IMR-90 (cell line): ENCODE measurements around the gene TMEM245. TPM values are rescaled to one million over a fixed set of nuclear protein-coding genes. Genes with fewer than 3 reads are reported as not detected.

Experiments used
- ATAC-seq: fragments of 200-7000 bp; cut with Tn5 transposase; 2 replicates; pipeline ENCODE4 v1.9.1; 2020; ENCODE audit warnings: low read depth, mild to moderate bottlenecking, moderate library complexity
- BruUV-seq: library from RNA; stranded (reverse); fragments of 400-500 nt; replicated peaks from 2 replicates; lab custom pipeline; 2021; lab: Mats Ljungman, UMichigan
- CTCF ChIA-PET: fragments of 300-600 bp; formaldehyde crosslinking; extraction: SDS; loops from one replicate; lab custom pipeline; 2021; ENCODE audit warnings: antibody characterized with exemption; lab: Yijun Ruan, JAX
- POLR2A ChIA-PET: fragments of 300-600 bp; sonication (Branson Sonifier 250); formaldehyde crosslinking; loops from one replicate; lab custom pipeline; 2022; ENCODE audit warnings: antibody characterized with exemption; ENCODE audit not compliant: unreplicated experiment; lab: Charles Lee
- DNase-seq: peaks from one replicate; pipeline ENCODE4 v3.0.0; 2013
- H2AFZ ChIP-seq: replicated peaks from 2 replicates; pipeline ENCODE3; 2013; ENCODE audit warnings: low read length, mild to moderate bottlenecking; ENCODE audit not compliant: poor library complexity
- H2AK5ac ChIP-seq: 2 replicates; pipeline ENCODE4 v1.6.1; 2013; ENCODE audit warnings: low read depth, low read length, inconsistent platforms
- H2AK9ac ChIP-seq: replicated peaks from 2 replicates; pipeline ENCODE3; 2013; ENCODE audit warnings: mild to moderate bottlenecking, low read depth, low read length, moderate library complexity; ENCODE audit not compliant: poor library complexity
- H2BK120ac ChIP-seq: 2 replicates; pipeline ENCODE4 v1.6.1; 2013; ENCODE audit warnings: low read depth, low read length, inconsistent platforms
- H2BK15ac ChIP-seq: 3 replicates; pipeline ENCODE4 v1.6.1; 2013; ENCODE audit warnings: low read depth, low read length, inconsistent platforms
- H2BK20ac ChIP-seq: 2 replicates; pipeline ENCODE4 v1.6.1; 2013; ENCODE audit warnings: low read depth, mild to moderate bottlenecking, inconsistent platforms, low read length, moderate library complexity
- H2BK5ac ChIP-seq: 2 replicates; pipeline ENCODE4 v1.6.1; 2013; ENCODE audit warnings: mild to moderate bottlenecking, low read depth, low read length, inconsistent platforms; ENCODE audit not compliant: poor library complexity, severe bottlenecking
- H3K14ac ChIP-seq: replicated peaks from 2 replicates; pipeline ENCODE4 v1.6.1; 2013; ENCODE audit warnings: low read depth, low read length, inconsistent platforms
- H3K18ac ChIP-seq: 2 replicates; pipeline ENCODE4 v1.6.1; 2013; ENCODE audit warnings: low read depth, low read length, control low read depth
- H3K23ac ChIP-seq: 2 replicates; pipeline ENCODE4 v1.6.1; 2013; ENCODE audit warnings: low read depth, low read length, inconsistent platforms
- H3K27ac ChIP-seq: 2 replicates; pipeline ENCODE4 v1.5.1; 2013; ENCODE audit warnings: mild to moderate bottlenecking, control low read depth, low read length; ENCODE audit not compliant: insufficient read depth
- H3K27me3 ChIP-seq: 2 replicates; pipeline ENCODE4 v1.6.1; 2013; ENCODE audit warnings: low read length; ENCODE audit not compliant: control insufficient read depth, insufficient read depth
- H3K36me3 ChIP-seq: 2 replicates; pipeline ENCODE4 v1.6.1; 2013; ENCODE audit warnings: low read length, mixed read lengths; ENCODE audit not compliant: control insufficient read depth, insufficient read depth
- H3K4ac ChIP-seq: 2 replicates; pipeline ENCODE4 v1.6.1; 2013; ENCODE audit warnings: low read depth, low read length, inconsistent platforms
- H3K4me1 ChIP-seq: 2 replicates; pipeline ENCODE4 v1.6.1; 2013; ENCODE audit warnings: low read length, mixed read lengths; ENCODE audit not compliant: control insufficient read depth, insufficient read depth
- H3K4me2 ChIP-seq: 2 replicates; pipeline ENCODE4 v1.6.1; 2013; ENCODE audit warnings: low read depth, mild to moderate bottlenecking, control low read depth, low read length, moderate library complexity
- H3K4me3 ChIP-seq: 2 replicates; pipeline ENCODE4 v1.5.1; 2013; ENCODE audit warnings: low read depth, mild to moderate bottlenecking, control low read depth, low read length, moderate library complexity; ENCODE audit not compliant: insufficient read depth
- H3K56ac ChIP-seq: 2 replicates; pipeline ENCODE4 v1.6.1; 2013; ENCODE audit warnings: low read length, inconsistent platforms; ENCODE audit not compliant: insufficient read depth; ENCODE audit errors: extremely low read depth
- H3K79me1 ChIP-seq, 2 experiments: 2 replicates each; pipeline ENCODE4 v1.6.1; 2013; ENCODE audit warnings: low read length in 2 of 2, inconsistent platforms in 1 of 2, low read depth in 1 of 2
- H3K9ac ChIP-seq: 2 replicates; pipeline ENCODE4 v1.6.1; 2013; ENCODE audit warnings: low read depth, low read length, control low read depth
- H3K9me1 ChIP-seq: 2 replicates; pipeline ENCODE4 v1.6.1; 2013; ENCODE audit warnings: low read length, inconsistent platforms; ENCODE audit not compliant: insufficient read depth
- H3K9me3 ChIP-seq: 2 replicates; pipeline ENCODE4 v1.6.1; 2013; ENCODE audit warnings: low read length; ENCODE audit not compliant: control insufficient read depth, insufficient read depth
- H4K20me1 ChIP-seq: 2 replicates; pipeline ENCODE4 v1.6.1; 2013; ENCODE audit warnings: low read length, inconsistent platforms; ENCODE audit not compliant: insufficient read depth
- H4K5ac ChIP-seq: 2 replicates; pipeline ENCODE4 v1.6.1; 2013; ENCODE audit warnings: mild to moderate bottlenecking, low read depth, low read length, control low read depth
- H4K8ac ChIP-seq, 2 experiments: 2 replicates each; pipeline ENCODE4 v1.6.1; 2013; ENCODE audit warnings: low read depth in 2 of 2, low read length in 2 of 2, control low read depth in 1 of 2, inconsistent platforms in 1 of 2
- H4K91ac ChIP-seq: 2 replicates; pipeline ENCODE4 v1.6.1; 2013; ENCODE audit warnings: low read depth, low read length, inconsistent platforms; ENCODE audit not compliant: insufficient read depth
- BHLHE40 ChIP-seq: fragments of 150-350 bp; IDR thresholded peaks from 2 replicates; pipeline ENCODE4 v1.6.1; 2016; ENCODE audit warnings: mild to moderate bottlenecking, low read depth, low read length
- CEBPB ChIP-seq: IDR thresholded peaks from 2 replicates; pipeline ENCODE4 v1.6.1; 2012; ENCODE audit warnings: low read depth, low read length, improper control_type of control experiment
- CHD1 ChIP-seq: IDR thresholded peaks from 2 replicates; pipeline ENCODE4 v1.6.1; 2012; ENCODE audit warnings: low read depth, low read length, improper control_type of control experiment
- CTCF ChIP-seq: conservative IDR thresholded peaks from 2 replicates; pipeline ENCODE4 v1.5.1; 2012; ENCODE audit warnings: mild to moderate bottlenecking, low read depth, low read length, improper control_type of control experiment
- ELK1 ChIP-seq: fragments of 150-350 bp; IDR thresholded peaks from 2 replicates; pipeline ENCODE4 v1.6.1; 2016; ENCODE audit warnings: low read depth, mild to moderate bottlenecking, low read length, moderate library complexity, borderline replicate concordance
- FOS ChIP-seq: fragments of 150-350 bp; IDR thresholded peaks from 2 replicates; pipeline ENCODE4 v1.6.1; 2016; ENCODE audit warnings: low read depth, low read length
- MAFK ChIP-seq: IDR thresholded peaks from 2 replicates; pipeline ENCODE4 v1.6.1; 2012; ENCODE audit warnings: low read depth, low read length, improper control_type of control experiment
- MAZ ChIP-seq: IDR thresholded peaks from 2 replicates; pipeline ENCODE4 v1.6.1; 2012; ENCODE audit warnings: low read depth, mild to moderate bottlenecking, low read length, improper control_type of control experiment, moderate library complexity, borderline replicate concordance
- MXI1 ChIP-seq: IDR thresholded peaks from 2 replicates; pipeline ENCODE4 v1.6.1; 2012; ENCODE audit warnings: low read depth, mild to moderate bottlenecking, low read length, moderate library complexity, borderline replicate concordance
- NFE2L2 ChIP-seq: fragments of 150-350 bp; IDR thresholded peaks from 2 replicates; pipeline ENCODE4 v1.6.1; 2016; ENCODE audit warnings: low read depth, mild to moderate bottlenecking, low read length
- POLR2A ChIP-seq: IDR thresholded peaks from 2 replicates; pipeline ENCODE4 v1.6.1; 2012; ENCODE audit warnings: mild to moderate bottlenecking, low read depth, low read length
- RAD21 ChIP-seq: IDR thresholded peaks from 2 replicates; pipeline ENCODE4 v1.6.1; 2012; ENCODE audit warnings: low read length, improper control_type of control experiment
- RCOR1 ChIP-seq: IDR thresholded peaks from 2 replicates; pipeline ENCODE4 v1.6.1; 2012; ENCODE audit warnings: mild to moderate bottlenecking, low read length, improper control_type of control experiment; ENCODE audit not compliant: insufficient replicate concordance
- RFX5 ChIP-seq: IDR thresholded peaks from 2 replicates; pipeline ENCODE4 v1.8.0; 2012; ENCODE audit warnings: low read depth, mild to moderate bottlenecking, low read length, moderate library complexity
- SMC3 ChIP-seq: fragments of 150-350 bp; IDR thresholded peaks from 2 replicates; pipeline ENCODE4 v1.6.1; 2016; ENCODE audit warnings: low read depth, mild to moderate bottlenecking, antibody characterized with exemption, low read length, moderate library complexity
- WGBS, 2 experiments: methylation state at CpG; one replicate each; pipeline versions ENCODE4 v1.1.5 to v1.1.7; 2013; ENCODE audit warnings: missing lambda C conversion rate in 2 of 2; ENCODE audit not compliant: insufficient read length in 1 of 2; ENCODE audit errors: extremely low coverage in 2 of 2; 5-methylcytosine and 5-hydroxymethylcytosine counted together
- dilution Hi-C: fragments of 300-500 bp; cut with HindIII; formaldehyde crosslinking; loops from one replicate; pipeline ENCODE4 v1.14.3; 2018; ENCODE audit warnings: low sequenced_read_pairs; ENCODE audit not compliant: unreplicated experiment
- in situ Hi-C: fragments of 300-500 bp; cut with MboI; formaldehyde crosslinking; loops from 3 replicates; pipeline ENCODE4 v1.14.3; 2019; ENCODE audit warnings: low sequenced_read_pairs, inconsistent platforms, mixed read lengths
- intact Hi-C: fragments of 100-400 bp; cut with micrococcal nuclease; formaldehyde crosslinking; loops from 2 replicates; pipeline ENCODE4 v1.10.0; 2022
- polyA plus RNA-seq, 3 experiments: library from polyadenylated mRNA; depleted of rRNA; stranded (reverse); fragments of >200 nt; gene quantifications; 2 replicates each; pipeline ENCODE4 v1.2.3, GENCODE V29; 2012; ENCODE audit warnings: low replicate concordance in 1 of 3
- total RNA-seq: library from RNA; depleted of rRNA; stranded (reverse); fragments of >200 nt; gene quantifications from 2 replicates; pipeline ENCODE4 v1.2.3, GENCODE V29; 2012

The TMEM245 gene
- total and polyA plus RNA-seq, 2 of the 4 experiments (the other 2 are of a cell fraction) = 24.8 to 57.9 TPM

GRCh38 chr9:109118808-109119438 is 824 bp downstream of the TMEM245 start:
- H2AFZ ChIP-seq = peak overlapping the region; percentile 93
- no peak for TF ChIP-seq RFX5
- no peak for TF ChIP-seq NFE2L2
- no peak for TF ChIP-seq MXI1
- no peak for TF ChIP-seq RCOR1
- TF ChIP-seq SMC3 = no peak
- no peak for TF ChIP-seq POLR2A
- no peak for TF ChIP-seq CHD1
- TF ChIP-seq MAZ = no peak
- no peak for TF ChIP-seq BHLHE40
- no peak for TF ChIP-seq ELK1
- no peak for TF ChIP-seq RAD21
- no peak for TF ChIP-seq FOS
- TF ChIP-seq MAFK = no peak
- no peak for TF ChIP-seq CEBPB
- TF ChIP-seq CTCF = no peak

More at GRCh38 chr9:109118808-109119438, 824 bp downstream of the TMEM245 start:
- no TSS peak for BruUV-seq
- Histone ChIP-seq H2BK5ac (peak overlapping the region; percentile 68), H3K79me1 (peaks cover 4 to 42% of the 10 kb centered on the region in 2 experiments; a peak in 2 of 4 replicates), H3K9me3 (no peaks in the 10 kb centered on the region), H3K36me3 (no peaks in the 10 kb centered on the region), H4K91ac (no peak overlapping the region), H3K14ac (peak overlapping the region; percentile 20), H3K27ac (peak overlapping the region; percentile 74), H2BK120ac (peak overlapping the region; percentile 7; the same call in 1 of the 2 replicates), H3K23ac (peak overlapping the region; percentile 84), H3K4me2 (peak overlapping the region; percentile 100), H2BK15ac (no peak overlapping the region), H3K4ac (peak overlapping the region; percentile 29), H3K4me1 (peaks cover 5% of the 10 kb centered on the region), H4K8ac (no peak overlapping the region), H3K4me3 (peak overlapping the region; percentile 84), H4K20me1 (peaks cover 37% of the 10 kb centered on the region), H2AK5ac (peak overlapping the region; percentile 51; the same call in 1 of the 2 replicates), H3K9ac (peak overlapping the region; percentile 76), H3K56ac (peak overlapping the region; percentile 17), H2AK9ac (peak overlapping the region; percentile 89), H4K5ac (no peak overlapping the region), H3K9me1 (peaks cover 8% of the 10 kb centered on the region; the same call in 1 of the 2 replicates), H3K27me3 (no peaks in the 10 kb centered on the region), H2BK20ac (no peak overlapping the region; the same call in 1 of the 2 replicates), H3K18ac (no peak overlapping the region)
- ChIA-PET CTCF (no interaction called here), POLR2A (no interaction called here)
- dilution Hi-C loops (no loop called here), intact Hi-C loops (loop anchor here (1.0 to 10.0 kb wide), 4 partner anchors 84 to 206 kb away; partner anchors contain the start of gene EPB41L4B), in situ Hi-C loops (no loop called here)
- 3% methylated on average over 11 of the region's 29 CpGs; no CpG with 5 or more reads in 1 of the 2 experiments for WGBS, 2 experiments
- DNase-seq = peak; percentile 15
- ATAC-seq = peak; percentile 3
